ENCODE measurements around the gene MRPS34. TPM values are rescaled to one million over a fixed set of nuclear protein-coding genes. Genes with fewer than 3 reads are reported as not detected.
A peak's percentile ranks its signal among the peaks of the same experiment; 100 is the strongest.

Gene MRPS34
- total RNA-seq, 1 donor from 2014 or later: 71.3 TPM

DNA sequence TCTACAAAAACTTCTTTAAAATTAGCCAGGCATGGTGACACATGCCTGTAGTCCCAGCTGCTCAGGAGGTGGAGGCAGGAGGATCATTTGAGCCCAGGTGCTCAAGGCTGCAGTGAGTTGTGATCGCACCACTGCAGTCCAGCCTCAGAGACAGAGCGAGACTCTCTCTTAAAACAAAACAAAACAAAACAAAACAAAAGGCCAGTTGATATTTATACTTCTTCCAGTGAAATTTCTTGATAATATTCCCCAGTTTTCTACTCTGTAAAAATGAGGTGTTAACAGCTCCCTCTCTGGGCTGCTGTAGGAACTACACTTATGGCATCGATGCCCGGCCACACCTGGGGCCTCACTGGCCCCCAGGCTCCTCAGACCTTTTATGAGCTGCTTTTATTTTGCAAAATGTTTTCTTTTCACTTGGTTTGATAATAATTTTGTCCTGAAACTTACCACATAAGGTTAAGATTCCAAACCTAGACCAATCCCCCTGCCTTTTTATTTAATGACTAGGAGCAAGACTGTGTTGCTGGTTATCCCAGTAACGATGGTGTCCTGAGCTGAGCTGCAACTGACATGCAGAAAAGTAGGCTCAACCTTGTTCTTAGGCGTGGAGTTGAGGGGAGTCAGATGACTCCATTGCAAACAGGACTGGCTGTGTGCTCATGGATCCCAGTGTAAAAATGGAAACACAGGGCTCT is 49.3 kb downstream of the MRPS34 start:
- TF ChIP-seq, protein P1, sequence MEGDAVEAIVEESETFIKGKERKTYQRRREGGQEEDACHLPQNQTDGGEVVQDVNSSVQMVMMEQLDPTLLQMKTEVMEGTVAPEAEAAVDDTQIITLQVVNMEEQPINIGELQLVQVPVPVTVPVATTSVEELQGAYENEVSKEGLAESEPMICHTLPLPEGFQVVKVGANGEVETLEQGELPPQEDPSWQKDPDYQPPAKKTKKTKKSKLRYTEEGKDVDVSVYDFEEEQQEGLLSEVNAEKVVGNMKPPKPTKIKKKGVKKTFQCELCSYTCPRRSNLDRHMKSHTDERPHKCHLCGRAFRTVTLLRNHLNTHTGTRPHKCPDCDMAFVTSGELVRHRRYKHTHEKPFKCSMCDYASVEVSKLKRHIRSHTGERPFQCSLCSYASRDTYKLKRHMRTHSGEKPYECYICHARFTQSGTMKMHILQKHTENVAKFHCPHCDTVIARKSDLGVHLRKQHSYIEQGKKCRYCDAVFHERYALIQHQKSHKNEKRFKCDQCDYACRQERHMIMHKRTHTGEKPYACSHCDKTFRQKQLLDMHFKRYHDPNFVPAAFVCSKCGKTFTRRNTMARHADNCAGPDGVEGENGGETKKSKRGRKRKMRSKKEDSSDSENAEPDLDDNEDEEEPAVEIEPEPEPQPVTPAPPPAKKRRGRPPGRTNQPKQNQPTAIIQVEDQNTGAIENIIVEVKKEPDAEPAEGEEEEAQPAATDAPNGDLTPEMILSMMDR (IDR thresholded peaks at IDR 0.05; ENCODE audit: insufficient read depth, low read length, severe bottlenecking): peak; percentile 74
- Histone ChIP-seq H3K4me3 (ENCODE audit: low read depth, low read length) (no peak overlapping the region), H3K27me3 (ENCODE audit: control insufficient read depth, insufficient read depth, low read length) (no peaks in the 10 kb centered on the region), H3K36me3 (ENCODE audit: control insufficient read depth, insufficient read depth, low read length) (peaks cover 13% of the 10 kb centered on the region)
- DNase-seq (ENCODE audit: low read depth): peak; percentile 41
- FAIRE-seq: no peak

Other genes starting within 250 kb of the MRPS34 start
- under 0.01 TPM in 1 of 2 replicates, not detected in the other for gene TMEM204, start 239.5 kb downstream of the MRPS34 start, total RNA-seq
- gene IFT140, start 161.1 kb downstream of the MRPS34 start, total RNA-seq: 10.8 and 12.4 TPM in 2 replicates
- gene CRAMP1, start 160.8 kb downstream of the MRPS34 start, total RNA-seq: 3.9 and 5.0 TPM in 2 replicates
- 55.0 and 59.2 TPM in 2 replicates for gene JPT2, start 94.9 kb downstream of the MRPS34 start, total RNA-seq
- 24.5 and 28.7 TPM in 2 replicates for gene MAPK8IP3, start 66.9 kb downstream of the MRPS34 start, total RNA-seq
- gene NME3, start 1.6 kb downstream of the MRPS34 start, total RNA-seq: 48.5 and 56.9 TPM in 2 replicates
- gene EME2, start 324 bp downstream of the MRPS34 start, total RNA-seq: 5.8 and 6.1 TPM in 2 replicates
- 35.5 and 48.2 TPM in 2 replicates for gene SPSB3, start 9.4 kb upstream of the MRPS34 start, total RNA-seq
- 60.2 and 82.9 TPM in 2 replicates for gene NUBP2, start 9.8 kb upstream of the MRPS34 start, total RNA-seq
- under 0.01 TPM in 1 of 2 replicates, not detected in the other for gene IGFALS, start 20.6 kb upstream of the MRPS34 start, total RNA-seq
- gene HAGH, start 53.7 kb upstream of the MRPS34 start, total RNA-seq: 60.0 and 91.8 TPM in 2 replicates
- 61.6 and 61.9 TPM in 2 replicates for gene FAHD1, start 54.1 kb upstream of the MRPS34 start, total RNA-seq
- gene MEIOB, start 99.0 kb upstream of the MRPS34 start, total RNA-seq: 0.26 TPM in 1 of 2 replicates, not detected in the other
- gene HS3ST6, start 145.3 kb upstream of the MRPS34 start, total RNA-seq: 2.2 TPM in 1 of 2 replicates, not detected in the other
- gene MSRB1, start 170.1 kb upstream of the MRPS34 start, total RNA-seq: 2.9 and 6.0 TPM in 2 replicates
- gene RPL3L, start 181.6 kb upstream of the MRPS34 start, total RNA-seq: under 0.01 and 0.13 TPM in 2 replicates
- 115 and 219 TPM in 2 replicates for gene NDUFB10, start 186.4 kb upstream of the MRPS34 start, total RNA-seq
- 5,082 and 6,563 TPM in 2 replicates for gene RPS2, start 191.7 kb upstream of the MRPS34 start, total RNA-seq
- gene RNF151, start 193.7 kb upstream of the MRPS34 start, total RNA-seq: not detected in 2 replicates
- gene TBL3, start 198.9 kb upstream of the MRPS34 start, total RNA-seq: 38.5 and 44.5 TPM in 2 replicates
- gene NOXO1, start 208.3 kb upstream of the MRPS34 start, total RNA-seq: 1.6 and 2.0 TPM in 2 replicates
- 16.1 and 18.4 TPM in 2 replicates for gene GFER, start 211.1 kb upstream of the MRPS34 start, total RNA-seq
- gene SYNGR3, start 216.8 kb upstream of the MRPS34 start, total RNA-seq: 2.9 and 5.2 TPM in 2 replicates
- gene ZNF598, start 236.7 kb upstream of the MRPS34 start, total RNA-seq: 26.3 and 31.9 TPM in 2 replicates
- 0.13 TPM in 1 of 2 replicates, not detected in the other for gene NPW, start 246.7 kb upstream of the MRPS34 start, total RNA-seq